Fibroblast of the aortic adventitia (primary cell): Measurements from ENCODE around the gene BEND5. TPM values are rescaled to one million over a fixed set of nuclear protein-coding genes. Genes with fewer than 3 reads are reported as not detected.

Source experiments
- DNase-seq: peaks from one replicate; pipeline ENCODE4 v3.0.0-alpha.2; 2010; ENCODE audit warnings: low read depth
- H3K4me3 ChIP-seq: 2 replicates; pipeline ENCODE4 v1.5.1; 2011; ENCODE audit warnings: low read depth, mild to moderate bottlenecking, control low read depth, low read length, moderate library complexity
- CTCF ChIP-seq: IDR thresholded peaks from 2 replicates; pipeline ENCODE4 v1.5.1; 2011; ENCODE audit warnings: mild to moderate bottlenecking, low read length, control low read depth, inconsistent platforms; ENCODE audit not compliant: insufficient read depth
- total RNA-seq: library from RNA; depleted of rRNA; stranded (reverse); fragments of >200 nt; gene quantifications from 2 replicates; pipeline ENCODE4 v1.2.3, GENCODE V29; 2012; ENCODE audit warnings: low replicate concordance

The BEND5 gene
- total RNA-seq, 1 donor = 0.45 TPM

GRCh38 chr1:48807554-48808260 lies 31.0 kb upstream of the BEND5 start:
- TF ChIP-seq CTCF = no peak
- no peak overlapping the region for H3K4me3 ChIP-seq
- DNase-seq = peak; percentile 46

DNA sequence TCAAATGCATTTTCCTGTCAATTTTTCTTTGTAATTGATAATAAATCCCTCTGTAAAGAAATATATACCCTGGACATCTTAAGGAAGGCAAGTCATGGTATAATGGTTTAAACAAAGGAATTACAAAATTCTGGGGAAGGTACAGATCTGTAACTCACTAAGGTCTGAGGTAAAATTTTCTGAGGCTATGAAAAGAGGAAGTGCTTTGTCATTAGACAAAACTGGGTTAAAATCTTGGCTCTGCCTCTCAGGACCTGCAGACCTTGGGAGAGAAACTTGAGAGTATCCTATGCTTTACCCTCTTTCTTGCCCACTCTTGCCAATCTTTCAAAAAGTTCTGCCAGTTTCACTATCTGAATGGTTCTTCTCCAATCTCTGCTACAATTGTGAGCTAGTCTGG lies 26.8 kb upstream of the BEND5 start:
- no peak overlapping the region for H3K4me3 ChIP-seq
- no peak for TF ChIP-seq CTCF
- DNase-seq = no peak

DNA sequence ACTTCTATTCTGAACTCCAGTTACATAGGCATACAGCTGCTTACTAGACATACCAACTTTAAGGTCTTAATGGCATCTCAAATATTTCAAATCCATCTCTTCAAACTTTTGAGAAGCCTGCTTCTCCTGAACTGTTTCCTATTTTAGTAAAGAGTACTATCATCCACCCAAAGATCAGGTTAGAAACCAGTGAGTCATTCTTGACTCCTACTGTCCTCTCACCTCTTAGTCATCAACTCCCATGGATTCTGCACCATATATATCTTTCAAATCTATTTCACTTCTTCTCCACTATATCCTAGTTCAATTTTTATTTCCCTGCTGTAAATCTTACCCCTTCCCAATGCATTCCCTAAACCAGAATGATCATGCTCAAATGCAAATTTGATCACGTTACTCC lies 18.1 kb upstream of the BEND5 start:
- no peak for DNase-seq
- no peak for TF ChIP-seq CTCF
- H3K4me3 ChIP-seq = no peak overlapping the region

DNA sequence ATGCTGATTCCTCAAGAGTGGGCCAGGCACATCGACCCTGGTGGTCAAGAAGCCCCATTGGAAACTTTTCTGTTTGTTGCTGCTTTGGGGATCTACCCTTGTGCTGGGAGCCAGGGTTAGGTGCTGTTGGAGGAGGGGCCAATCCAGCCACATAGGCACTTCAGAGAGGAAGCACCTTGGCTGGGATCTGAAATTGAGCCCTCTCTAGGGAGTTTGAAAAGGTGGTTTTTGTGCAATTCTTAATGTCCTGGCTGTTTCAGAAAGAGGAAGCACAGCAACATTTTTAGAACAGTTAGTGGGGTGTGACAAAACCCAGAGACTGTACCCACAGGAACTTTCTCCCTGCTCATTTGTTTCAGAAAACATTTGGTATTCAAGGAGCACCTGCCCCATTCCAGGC lies 17.2 kb upstream of the BEND5 start:
- TF ChIP-seq CTCF = no peak
- no peak overlapping the region for H3K4me3 ChIP-seq
- no peak for DNase-seq

DNA sequence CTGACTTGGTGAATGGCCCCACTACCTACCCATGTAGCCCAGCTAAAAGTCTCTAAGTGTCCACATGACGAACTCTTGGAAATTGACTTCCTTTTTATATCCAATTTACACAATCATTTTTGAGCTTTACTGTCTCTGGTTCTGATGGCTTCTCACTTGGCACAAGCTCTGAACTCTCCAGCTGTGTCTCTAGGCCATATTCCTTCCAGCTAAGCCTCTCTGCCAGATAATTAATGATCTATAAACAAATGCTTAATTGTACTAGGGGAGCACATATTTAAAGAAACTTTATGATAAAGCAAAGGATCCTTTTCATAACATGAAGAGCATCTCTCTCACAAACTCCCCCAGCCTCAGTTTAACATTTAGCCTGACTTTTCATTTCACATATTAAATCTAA lies 16.3 kb upstream of the BEND5 start:
- DNase-seq = no peak
- no peak for TF ChIP-seq CTCF
- no peak overlapping the region for H3K4me3 ChIP-seq

DNA sequence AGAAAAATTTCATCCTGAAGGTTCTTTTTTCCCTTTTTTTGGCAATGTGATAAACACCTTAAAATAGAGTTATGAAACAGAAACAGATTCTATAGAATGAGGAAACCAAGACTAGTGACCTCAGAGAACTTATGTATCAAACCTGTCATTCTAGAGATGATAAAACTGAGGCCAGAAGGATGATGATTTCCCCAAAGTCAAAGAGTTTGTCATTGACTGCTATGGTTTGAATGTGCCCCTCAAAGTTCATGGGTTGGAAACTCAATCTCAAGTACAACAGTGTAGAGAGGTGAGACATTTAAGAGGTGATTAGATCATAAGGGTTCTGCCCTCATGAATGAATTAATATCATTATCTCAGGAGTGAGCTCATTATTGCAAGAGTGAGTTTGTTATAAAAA lies 13.7 kb upstream of the BEND5 start:
- no peak overlapping the region for H3K4me3 ChIP-seq
- TF ChIP-seq CTCF = no peak
- no peak for DNase-seq

- peak; percentile 35 for DNase-seq
- no peak for TF ChIP-seq CTCF
- no peak overlapping the region for H3K4me3 ChIP-seq
Observed at GRCh38 chr1:48789903-48790302, 13.2 kb upstream of the BEND5 start.
